HepG2 (cell line): ENCODE data around the gene CTIF. TPM values are rescaled to one million over a fixed set of nuclear protein-coding genes. Genes with fewer than 3 reads are reported as not detected.

Source experiments
- GABPB1 ChIP-seq: IDR thresholded peaks from 2 replicates; pipeline ENCODE4 v1.6.1; 2016; ENCODE audit warnings: mild to moderate bottlenecking, missing genetic modification reagents, moderate library complexity, missing compliant biosample characterization
- KAT8 ChIP-seq: IDR thresholded peaks from 2 replicates; pipeline ENCODE4 v1.6.1; 2016; ENCODE audit warnings: missing genetic modification reagents, missing compliant biosample characterization
- KDM4B ChIP-seq: sonication (generic); formaldehyde crosslinking; IDR thresholded peaks from 2 replicates; pipeline ENCODE4 v1.4.0; 2020; ENCODE audit warnings: missing genetic modification reagents
- MAFG ChIP-seq: sonication (generic); formaldehyde crosslinking; IDR thresholded peaks from 2 replicates; pipeline ENCODE4 v1.5.1; 2020; ENCODE audit warnings: mild to moderate bottlenecking, missing genetic modification reagents
- MIXL1 ChIP-seq: IDR thresholded peaks from 2 replicates; pipeline ENCODE4 v1.6.1; 2016
- NFRKB ChIP-seq: fragments of 450-650 bp; IDR thresholded peaks from 2 replicates; pipeline ENCODE4 v1.6.1; 2017
- RBAK ChIP-seq: sonication (generic); formaldehyde crosslinking; IDR thresholded peaks from 2 replicates; pipeline ENCODE4 v1.5.1; 2020; ENCODE audit warnings: mild to moderate bottlenecking, missing genetic modification reagents
- SALL1 ChIP-seq: sonication (generic); formaldehyde crosslinking; IDR thresholded peaks from 2 replicates; pipeline ENCODE4 v1.8.0; 2022; ENCODE audit warnings: mild to moderate bottlenecking, missing genetic modification reagents
- ZFY ChIP-seq: sonication (generic); formaldehyde crosslinking; IDR thresholded peaks from 2 replicates; pipeline ENCODE4 v1.4.0; 2020; ENCODE audit warnings: missing genetic modification reagents
- ZMYM4 ChIP-seq: sonication (generic); formaldehyde crosslinking; IDR thresholded peaks from 2 replicates; pipeline ENCODE4 v1.8.1; 2023; ENCODE audit warnings: mild to moderate bottlenecking, missing genetic modification reagents
- ZNF331 ChIP-seq: sonication (generic); formaldehyde crosslinking; IDR thresholded peaks from 2 replicates; pipeline ENCODE4 v1.4.0; 2020; ENCODE audit warnings: missing genetic modification reagents
- ZNF556 ChIP-seq: sonication (generic); formaldehyde crosslinking; IDR thresholded peaks from 2 replicates; pipeline ENCODE4 v1.4.0; 2020; ENCODE audit warnings: mild to moderate bottlenecking, missing genetic modification reagents, borderline replicate concordance
- polyA plus RNA-seq, 8 experiments: library from polyadenylated mRNA; depleted of rRNA in 3 of 8; stranded (reverse) in 7 of 8; unstranded in 1 of 8; fragments of >200 nt; fragmentation: Illumina TruSeq in 4 of 8; extraction: Trizol in 4 of 8; gene quantifications; 2 replicates each; pipeline versions ENCODE4 v1.2.1 to v1.2.3, GENCODE V29; 2011 to 2016; ENCODE audit warnings: low read depth in 4 of 8, missing spikeins in 1 of 8, mixed read lengths in 1 of 8; ENCODE audit not compliant: insufficient read depth in 1 of 8
- total RNA-seq, 5 experiments: library from RNA; depleted of rRNA; stranded (reverse); fragments of >200 nt; fragmentation: Illumina TruSeq; extraction: Trizol; gene quantifications; 2 replicates each; pipeline ENCODE4 v1.2.3, GENCODE V29; 2016; ENCODE audit warnings: low read depth in 1 of 5
- TF ChIP-seq, protein P1 (sequence below): sonication (generic); formaldehyde crosslinking; IDR thresholded peaks from 2 replicates; pipeline ENCODE4 v1.5.0; 2020; ENCODE audit warnings: mild to moderate bottlenecking, missing genetic modification reagents, moderate library complexity
- TF ChIP-seq, protein P2 (sequence below): sonication (generic); formaldehyde crosslinking; IDR thresholded peaks from 2 replicates; pipeline ENCODE4 v1.5.0; 2020; ENCODE audit warnings: missing genetic modification reagents, mild to moderate bottlenecking, borderline replicate concordance
- TF ChIP-seq, protein P3 (sequence below): sonication (generic); formaldehyde crosslinking; IDR thresholded peaks from 2 replicates; pipeline ENCODE4 v1.9.0; 2022; ENCODE audit warnings: missing genetic modification reagents, mild to moderate bottlenecking, borderline replicate concordance
- TF ChIP-seq, protein P4 (sequence below): sonication (generic); formaldehyde crosslinking; conservative IDR thresholded peaks from 2 replicates; pipeline ENCODE4 v1.4.0; 2020; ENCODE audit warnings: mild to moderate bottlenecking, missing genetic modification reagents, moderate library complexity
- TF ChIP-seq, protein P5 (sequence below): sonication (generic); formaldehyde crosslinking; IDR thresholded peaks from 2 replicates; pipeline ENCODE4 v1.4.0; 2020; ENCODE audit warnings: mild to moderate bottlenecking, missing genetic modification reagents, borderline replicate concordance

The CTIF gene
- total and polyA plus RNA-seq, 2 of the 13 experiments (the other 11 are each of a cell fraction or from before 2014, with no cell fraction given) = 18.2 to 28.0 TPM

DNA sequence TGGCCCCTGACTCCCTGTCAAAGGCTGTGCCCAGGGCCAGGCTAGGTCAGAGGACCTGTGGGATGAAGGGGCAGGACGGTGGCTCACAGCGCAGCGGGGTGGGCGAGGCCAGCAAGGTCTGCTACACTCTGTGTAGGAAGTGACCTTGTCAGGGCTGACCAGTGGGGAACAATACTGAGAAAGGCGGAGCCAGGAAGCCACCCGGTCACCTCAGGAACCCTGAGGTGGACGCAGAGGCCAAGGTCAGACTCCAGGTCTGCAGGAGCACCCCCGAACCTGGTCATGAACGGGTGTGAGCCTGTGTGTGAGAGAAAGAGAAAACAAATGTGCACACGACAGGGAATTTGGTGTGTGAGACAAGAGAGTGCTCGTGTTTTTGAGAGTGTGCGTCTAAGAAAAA is 339.6 kb downstream of the CTIF start (continued):
- TF ChIP-seq, protein P1, sequence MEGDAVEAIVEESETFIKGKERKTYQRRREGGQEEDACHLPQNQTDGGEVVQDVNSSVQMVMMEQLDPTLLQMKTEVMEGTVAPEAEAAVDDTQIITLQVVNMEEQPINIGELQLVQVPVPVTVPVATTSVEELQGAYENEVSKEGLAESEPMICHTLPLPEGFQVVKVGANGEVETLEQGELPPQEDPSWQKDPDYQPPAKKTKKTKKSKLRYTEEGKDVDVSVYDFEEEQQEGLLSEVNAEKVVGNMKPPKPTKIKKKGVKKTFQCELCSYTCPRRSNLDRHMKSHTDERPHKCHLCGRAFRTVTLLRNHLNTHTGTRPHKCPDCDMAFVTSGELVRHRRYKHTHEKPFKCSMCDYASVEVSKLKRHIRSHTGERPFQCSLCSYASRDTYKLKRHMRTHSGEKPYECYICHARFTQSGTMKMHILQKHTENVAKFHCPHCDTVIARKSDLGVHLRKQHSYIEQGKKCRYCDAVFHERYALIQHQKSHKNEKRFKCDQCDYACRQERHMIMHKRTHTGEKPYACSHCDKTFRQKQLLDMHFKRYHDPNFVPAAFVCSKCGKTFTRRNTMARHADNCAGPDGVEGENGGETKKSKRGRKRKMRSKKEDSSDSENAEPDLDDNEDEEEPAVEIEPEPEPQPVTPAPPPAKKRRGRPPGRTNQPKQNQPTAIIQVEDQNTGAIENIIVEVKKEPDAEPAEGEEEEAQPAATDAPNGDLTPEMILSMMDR (CRISPR knock-in tag) = 0 out of 2 replicates have a peak, but pooled peaks have one; percentile 5
- TF ChIP-seq ZNF331 (CRISPR knock-in tag) (no peak), ZFY (CRISPR knock-in tag) (peak; percentile 25; the same call in 1 of the 2 replicates), NFRKB (no peak), ZMYM4 (CRISPR knock-in tag) (peak; percentile 22; the same call in 1 of the 2 replicates), MIXL1 (CRISPR knock-in tag) (no peak), ZNF556 (CRISPR knock-in tag) (no peak), KAT8 (CRISPR knock-in tag) (0 out of 2 replicates have a peak, but pooled peaks have one; percentile 15), GABPB1 (CRISPR knock-in tag) (0 out of 2 replicates have a peak, but pooled peaks have one; percentile 33), RBAK (CRISPR knock-in tag) (no peak), MAFG (CRISPR knock-in tag) (no peak), SALL1 (CRISPR knock-in tag) (peak; percentile 57; the same call in 1 of the 2 replicates), KDM4B (CRISPR knock-in tag) (no peak)
- TF ChIP-seq, protein P2, sequence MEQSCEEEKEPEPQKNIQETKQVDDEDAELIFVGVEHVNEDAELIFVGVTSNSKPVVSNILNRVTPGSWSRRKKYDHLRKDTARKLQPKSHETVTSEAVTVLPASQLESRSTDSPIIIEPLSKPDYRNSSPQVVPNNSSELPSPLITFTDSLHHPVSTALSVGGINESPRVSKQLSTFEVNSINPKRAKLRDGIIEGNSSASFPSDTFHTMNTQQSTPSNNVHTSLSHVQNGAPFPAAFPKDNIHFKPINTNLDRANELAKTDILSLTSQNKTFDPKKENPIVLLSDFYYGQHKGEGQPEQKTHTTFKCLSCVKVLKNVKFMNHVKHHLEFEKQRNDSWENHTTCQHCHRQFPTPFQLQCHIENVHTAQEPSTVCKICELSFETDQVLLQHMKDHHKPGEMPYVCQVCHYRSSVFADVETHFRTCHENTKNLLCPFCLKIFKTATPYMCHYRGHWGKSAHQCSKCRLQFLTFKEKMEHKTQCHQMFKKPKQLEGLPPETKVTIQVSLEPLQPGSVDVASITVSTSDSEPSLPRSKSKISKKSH (CRISPR knock-in tag) = peak; percentile 28; the same call in 1 of the 2 replicates
- TF ChIP-seq, protein P3, sequence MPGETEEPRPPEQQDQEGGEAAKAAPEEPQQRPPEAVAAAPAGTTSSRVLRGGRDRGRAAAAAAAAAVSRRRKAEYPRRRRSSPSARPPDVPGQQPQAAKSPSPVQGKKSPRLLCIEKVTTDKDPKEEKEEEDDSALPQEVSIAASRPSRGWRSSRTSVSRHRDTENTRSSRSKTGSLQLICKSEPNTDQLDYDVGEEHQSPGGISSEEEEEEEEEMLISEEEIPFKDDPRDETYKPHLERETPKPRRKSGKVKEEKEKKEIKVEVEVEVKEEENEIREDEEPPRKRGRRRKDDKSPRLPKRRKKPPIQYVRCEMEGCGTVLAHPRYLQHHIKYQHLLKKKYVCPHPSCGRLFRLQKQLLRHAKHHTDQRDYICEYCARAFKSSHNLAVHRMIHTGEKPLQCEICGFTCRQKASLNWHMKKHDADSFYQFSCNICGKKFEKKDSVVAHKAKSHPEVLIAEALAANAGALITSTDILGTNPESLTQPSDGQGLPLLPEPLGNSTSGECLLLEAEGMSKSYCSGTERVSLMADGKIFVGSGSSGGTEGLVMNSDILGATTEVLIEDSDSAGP (CRISPR knock-in tag) = peak; percentile 49; the same call in 1 of the 2 replicates
- TF ChIP-seq, protein P4, sequence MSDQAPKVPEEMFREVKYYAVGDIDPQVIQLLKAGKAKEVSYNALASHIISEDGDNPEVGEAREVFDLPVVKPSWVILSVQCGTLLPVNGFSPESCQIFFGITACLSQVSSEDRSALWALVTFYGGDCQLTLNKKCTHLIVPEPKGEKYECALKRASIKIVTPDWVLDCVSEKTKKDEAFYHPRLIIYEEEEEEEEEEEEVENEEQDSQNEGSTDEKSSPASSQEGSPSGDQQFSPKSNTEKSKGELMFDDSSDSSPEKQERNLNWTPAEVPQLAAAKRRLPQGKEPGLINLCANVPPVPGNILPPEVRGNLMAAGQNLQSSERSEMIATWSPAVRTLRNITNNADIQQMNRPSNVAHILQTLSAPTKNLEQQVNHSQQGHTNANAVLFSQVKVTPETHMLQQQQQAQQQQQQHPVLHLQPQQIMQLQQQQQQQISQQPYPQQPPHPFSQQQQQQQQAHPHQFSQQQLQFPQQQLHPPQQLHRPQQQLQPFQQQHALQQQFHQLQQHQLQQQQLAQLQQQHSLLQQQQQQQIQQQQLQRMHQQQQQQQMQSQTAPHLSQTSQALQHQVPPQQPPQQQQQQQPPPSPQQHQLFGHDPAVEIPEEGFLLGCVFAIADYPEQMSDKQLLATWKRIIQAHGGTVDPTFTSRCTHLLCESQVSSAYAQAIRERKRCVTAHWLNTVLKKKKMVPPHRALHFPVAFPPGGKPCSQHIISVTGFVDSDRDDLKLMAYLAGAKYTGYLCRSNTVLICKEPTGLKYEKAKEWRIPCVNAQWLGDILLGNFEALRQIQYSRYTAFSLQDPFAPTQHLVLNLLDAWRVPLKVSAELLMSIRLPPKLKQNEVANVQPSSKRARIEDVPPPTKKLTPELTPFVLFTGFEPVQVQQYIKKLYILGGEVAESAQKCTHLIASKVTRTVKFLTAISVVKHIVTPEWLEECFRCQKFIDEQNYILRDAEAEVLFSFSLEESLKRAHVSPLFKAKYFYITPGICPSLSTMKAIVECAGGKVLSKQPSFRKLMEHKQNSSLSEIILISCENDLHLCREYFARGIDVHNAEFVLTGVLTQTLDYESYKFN (CRISPR knock-in tag) = 0 out of 2 replicates have a peak, but pooled peaks have one; percentile 17
- TF ChIP-seq, protein P5, sequence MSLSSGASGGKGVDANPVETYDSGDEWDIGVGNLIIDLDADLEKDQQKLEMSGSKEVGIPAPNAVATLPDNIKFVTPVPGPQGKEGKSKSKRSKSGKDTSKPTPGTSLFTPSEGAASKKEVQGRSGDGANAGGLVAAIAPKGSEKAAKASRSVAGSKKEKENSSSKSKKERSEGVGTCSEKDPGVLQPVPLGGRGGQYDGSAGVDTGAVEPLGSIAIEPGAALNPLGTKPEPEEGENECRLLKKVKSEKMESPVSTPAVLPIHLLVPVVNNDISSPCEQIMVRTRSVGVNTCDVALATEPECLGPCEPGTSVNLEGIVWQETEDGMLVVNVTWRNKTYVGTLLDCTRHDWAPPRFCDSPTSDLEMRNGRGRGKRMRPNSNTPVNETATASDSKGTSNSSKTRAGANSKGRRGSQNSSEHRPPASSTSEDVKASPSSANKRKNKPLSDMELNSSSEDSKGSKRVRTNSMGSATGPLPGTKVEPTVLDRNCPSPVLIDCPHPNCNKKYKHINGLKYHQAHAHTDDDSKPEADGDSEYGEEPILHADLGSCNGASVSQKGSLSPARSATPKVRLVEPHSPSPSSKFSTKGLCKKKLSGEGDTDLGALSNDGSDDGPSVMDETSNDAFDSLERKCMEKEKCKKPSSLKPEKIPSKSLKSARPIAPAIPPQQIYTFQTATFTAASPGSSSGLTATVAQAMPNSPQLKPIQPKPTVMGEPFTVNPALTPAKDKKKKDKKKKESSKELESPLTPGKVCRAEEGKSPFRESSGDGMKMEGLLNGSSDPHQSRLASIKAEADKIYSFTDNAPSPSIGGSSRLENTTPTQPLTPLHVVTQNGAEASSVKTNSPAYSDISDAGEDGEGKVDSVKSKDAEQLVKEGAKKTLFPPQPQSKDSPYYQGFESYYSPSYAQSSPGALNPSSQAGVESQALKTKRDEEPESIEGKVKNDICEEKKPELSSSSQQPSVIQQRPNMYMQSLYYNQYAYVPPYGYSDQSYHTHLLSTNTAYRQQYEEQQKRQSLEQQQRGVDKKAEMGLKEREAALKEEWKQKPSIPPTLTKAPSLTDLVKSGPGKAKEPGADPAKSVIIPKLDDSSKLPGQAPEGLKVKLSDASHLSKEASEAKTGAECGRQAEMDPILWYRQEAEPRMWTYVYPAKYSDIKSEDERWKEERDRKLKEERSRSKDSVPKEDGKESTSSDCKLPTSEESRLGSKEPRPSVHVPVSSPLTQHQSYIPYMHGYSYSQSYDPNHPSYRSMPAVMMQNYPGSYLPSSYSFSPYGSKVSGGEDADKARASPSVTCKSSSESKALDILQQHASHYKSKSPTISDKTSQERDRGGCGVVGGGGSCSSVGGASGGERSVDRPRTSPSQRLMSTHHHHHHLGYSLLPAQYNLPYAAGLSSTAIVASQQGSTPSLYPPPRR = 0 out of 2 replicates have a peak, but pooled peaks have one; percentile 29
